Neutrophil (primary cell): ENCODE measurements around the gene IL17RB.
A peak's percentile ranks its signal among the peaks of the same experiment; 100 is the strongest.

ENCODE experiments used
- H3K27ac ChIP-seq: fragments of 200-600 bp; sonication (generic); 2 replicates; pipeline ENCODE4 v1.5.1; 2016; ENCODE audit warnings: mild to moderate bottlenecking, moderate library complexity
- H3K27me3 ChIP-seq: fragments of 200-600 bp; sonication (generic); 2 replicates; pipeline ENCODE4 v1.6.0; 2016; ENCODE audit warnings: mild to moderate bottlenecking
- H3K36me3 ChIP-seq: fragments of 200-600 bp; sonication (generic); 2 replicates; pipeline ENCODE4 v1.5.1; 2017
- H3K4me1 ChIP-seq, 2 experiments: fragments of 200-600 bp in 1 of 2; sonication (generic) in 1 of 2; 1 replicate in 1 of 2; 2 replicates in 1 of 2; pipeline versions ENCODE4 v1.5.1 to v1.6.1; 2013 to 2016; ENCODE audit warnings: low read depth in 1 of 2, low read length in 1 of 2, mild to moderate bottlenecking in 1 of 2, moderate library complexity in 1 of 2; ENCODE audit not compliant: control insufficient read depth in 1 of 2, insufficient read depth in 1 of 2
- H3K4me3 ChIP-seq, 2 experiments: fragments of 200-600 bp in 1 of 2; sonication (generic) in 1 of 2; 1 replicate in 1 of 2; 2 replicates in 1 of 2; pipeline ENCODE4 v1.5.1; 2013 to 2016; ENCODE audit warnings: low read depth in 1 of 2, low read length in 1 of 2, mild to moderate bottlenecking in 1 of 2, moderate library complexity in 1 of 2
- H3K9me3 ChIP-seq: fragments of 200-600 bp; sonication (generic); 2 replicates; pipeline ENCODE4 v1.5.1; 2016
- CTCF ChIP-seq: fragments of 200-600 bp; sonication (generic); IDR thresholded peaks from 2 replicates; pipeline ENCODE4 v1.5.1; 2016; ENCODE audit warnings: antibody characterized with exemption

The IL17RB gene

GRCh38 chr3:53846134-53846850 is at the start of gene IL17RB, which contains the start of gene CHDH:
TSS of gene IL17RB (plus strand) at chr3:53846568. CDS start at chr3:53846589, 21 bp downstream.
TSS of gene CHDH (minus strand) at chr3:53846419. CDS start at chr3:53824008, 22,411 bp downstream.
- H3K27ac ChIP-seq = no peak within 1 kb of the TSS
- peaks cover 79% of the 10 kb centered on the region for H3K27me3 ChIP-seq
- H3K36me3 ChIP-seq = no peaks in the 10 kb centered on the region
- peak within 1 kb of the TSS; percentile 57 to 66 for H3K4me3 ChIP-seq
- TF ChIP-seq CTCF = no peak
- peaks cover 15 to 17% of the 10 kb centered on the region in 2 experiments for H3K4me1 ChIP-seq
- no peaks in the 10 kb centered on the region for H3K9me3 ChIP-seq

- Histone ChIP-seq H3K36me3 (no peaks in the 10 kb centered on the region), H3K9me3 (no peaks in the 10 kb centered on the region), H3K4me1 (no peaks in the 10 kb centered on the region), H3K27ac (no peak overlapping the region), H3K27me3 (peaks cover 36% of the 10 kb centered on the region), H3K4me3 (no peak overlapping the region)
- TF ChIP-seq CTCF = no peak
Measured at GRCh38 chr3:53798144-53798543, 48.2 kb upstream of the IL17RB start.

GRCh38 chr3:53799338-53799865 is 47.0 kb upstream of the IL17RB start:
- no peak overlapping the region for H3K27ac ChIP-seq
- no peaks in the 10 kb centered on the region for H3K9me3 ChIP-seq
- no peak overlapping the region for H3K4me3 ChIP-seq

GRCh38 chr3:53800041-53800906 is 46.1 kb upstream of the IL17RB start:
- no peak overlapping the region for H3K27ac ChIP-seq
- H3K4me1 ChIP-seq = no peaks in the 10 kb centered on the region
- no peak for TF ChIP-seq CTCF
- no peaks in the 10 kb centered on the region for H3K9me3 ChIP-seq
- no peaks in the 10 kb centered on the region for H3K36me3 ChIP-seq
- peaks cover 34% of the 10 kb centered on the region for H3K27me3 ChIP-seq
- H3K4me3 ChIP-seq = no peak overlapping the region

More at GRCh38 chr3:53799338-53799865, 47.0 kb upstream of the IL17RB start:
- Histone ChIP-seq H3K36me3 (no peaks in the 10 kb centered on the region), H3K4me1 (no peaks in the 10 kb centered on the region), H3K27me3 (peaks cover 36% of the 10 kb centered on the region)
- TF ChIP-seq CTCF = no peak

- peaks cover 30% of the 10 kb centered on the region for H3K27me3 ChIP-seq
- H3K4me3 ChIP-seq = no peak overlapping the region
- H3K36me3 ChIP-seq = no peaks in the 10 kb centered on the region
- TF ChIP-seq CTCF = no peak
- H3K9me3 ChIP-seq = no peaks in the 10 kb centered on the region
- H3K4me1 ChIP-seq = no peaks in the 10 kb centered on the region
- no peak overlapping the region for H3K27ac ChIP-seq
Measured at GRCh38 chr3:53801319-53801718, 45.0 kb upstream of the IL17RB start.
